ENCODE results near the gene OR9I1. TPM values are rescaled to one million over a fixed set of nuclear protein-coding genes. Genes with fewer than 3 reads are reported as not detected.
A peak's percentile ranks its signal among the peaks of the same experiment; 100 is the strongest.

The OR9I1 gene
- total RNA-seq, 1 experiment from 2014 or later = not detected

DNA sequence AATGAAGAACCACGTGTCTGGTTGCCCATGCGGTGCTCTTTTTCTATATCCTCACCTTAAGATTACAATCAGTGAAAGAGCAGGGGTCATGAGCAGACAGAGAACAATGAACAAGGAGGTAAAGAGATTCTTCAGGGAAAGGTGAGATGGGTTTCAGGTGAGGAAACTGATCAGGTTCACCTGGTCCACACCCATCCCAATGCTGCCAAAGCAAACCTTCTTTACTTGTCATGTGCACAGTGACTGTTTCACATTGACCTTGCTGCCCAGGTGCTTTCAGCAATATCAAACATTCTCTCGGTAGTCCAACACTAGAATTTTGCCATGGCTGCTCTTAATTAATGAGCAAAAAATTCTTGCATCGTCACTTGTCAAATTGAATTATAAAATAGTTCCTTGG lies 39.1 kb upstream of the OR9I1 start:
- Histone ChIP-seq H3K27me3 (replicated peaks; ENCODE audit: control insufficient read depth, insufficient read depth, low read length) (no peaks in the 10 kb centered on the region), H3K4me3 (ENCODE audit: low read depth, low read length) (no peak overlapping the region), H3K36me3 (ENCODE audit: control insufficient read depth, insufficient read depth, low read length) (no peaks in the 10 kb centered on the region), H3K4me1 (peaks cover 38% of the 10 kb centered on the region), H3K9me3 (peaks cover 3% of the 10 kb centered on the region; the same call in 1 of the 2 replicates)
- Mint-ChIP-seq H3K27ac (ENCODE audit: unreplicated experiment) (peak overlapping the region; percentile 79), H3K4me3 (ENCODE audit: unreplicated experiment) (no peak overlapping the region), H3K27me3 (ENCODE audit: insufficient read depth, unreplicated experiment) (no peaks in the 10 kb centered on the region), H3K9me3 (ENCODE audit: unreplicated experiment) (peaks cover 18% of the 10 kb centered on the region), H3K4me1 (ENCODE audit: low read depth, unreplicated experiment) (peaks cover 36% of the 10 kb centered on the region), H3K36me3 (ENCODE audit: insufficient read depth, unreplicated experiment) (no peaks in the 10 kb centered on the region)
- TF ChIP-seq CTCF (IDR thresholded peaks at IDR 0.05; ENCODE audit: insufficient read depth in 1 of 2, low read depth in 1 of 2, low read length in 1 of 2, severe bottlenecking in 1 of 2, unreplicated experiment in 1 of 2) = no peak
- BruUV-seq (replicated peaks) = no TSS peak
- intact Hi-C loops (cut with micrococcal nuclease; ENCODE audit: unreplicated experiment) = no loop called here
- ChIA-PET CTCF (interaction anchor here (0.6 kb wide), 1 partner anchor 30 kb away, joined by 4 read pairs; no protein-coding TSS in a partner anchor), POLR2A (no interaction called here)
- no peak for DNase-seq

DNA sequence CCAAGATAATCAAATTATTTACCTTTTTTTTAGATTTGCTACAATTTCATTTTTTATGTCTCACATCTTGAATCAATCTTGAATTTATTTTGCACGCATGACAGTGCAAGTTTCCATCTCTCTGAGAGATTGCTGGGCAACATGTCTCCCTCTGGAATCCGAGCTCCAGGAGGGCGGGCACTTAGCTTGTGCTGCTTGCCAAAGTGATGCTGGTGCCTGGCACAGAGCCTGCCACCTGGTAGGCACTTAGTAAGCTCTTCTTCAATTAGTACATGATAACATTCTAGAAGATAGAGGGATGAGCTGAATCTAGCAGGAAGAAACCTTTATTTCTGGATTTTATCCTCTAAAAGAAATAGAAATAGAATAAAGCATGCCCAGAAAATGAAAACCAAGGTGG lies 27.5 kb upstream of the OR9I1 start:
- ChIA-PET POLR2A (no interaction called here), CTCF (interaction anchor here (1.2 kb wide), 1 partner anchor 133 kb away, joined by 3 read pairs; no protein-coding TSS in a partner anchor)
- no peak overlapping the region for H3K27ac Mint-ChIP-seq (ENCODE audit: unreplicated experiment)
- Histone ChIP-seq H3K36me3 (ENCODE audit: control insufficient read depth, insufficient read depth, low read length) (no peaks in the 10 kb centered on the region), H3K4me3 (ENCODE audit: low read depth, low read length) (no peak overlapping the region), H3K27me3 (replicated peaks; ENCODE audit: control insufficient read depth, insufficient read depth, low read length) (no peaks in the 10 kb centered on the region), H3K9me3 (no peaks in the 10 kb centered on the region), H3K4me1 (no peaks in the 10 kb centered on the region)
- no peaks in the 10 kb centered on the region for H3K36me3 Mint-ChIP-seq (ENCODE audit: insufficient read depth, unreplicated experiment)
- TF ChIP-seq CTCF (IDR thresholded peaks at IDR 0.05; ENCODE audit: insufficient read depth in 1 of 2, low read depth in 1 of 2, low read length in 1 of 2, severe bottlenecking in 1 of 2, unreplicated experiment in 1 of 2) = no peak
- no TSS peak for BruUV-seq (replicated peaks)
- H3K4me1 Mint-ChIP-seq (ENCODE audit: low read depth, unreplicated experiment) = no peaks in the 10 kb centered on the region
- no peak for DNase-seq
- H3K27me3 Mint-ChIP-seq (ENCODE audit: insufficient read depth, unreplicated experiment) = no peaks in the 10 kb centered on the region
- intact Hi-C loops (cut with micrococcal nuclease; ENCODE audit: unreplicated experiment) = no loop called here
- H3K4me3 Mint-ChIP-seq (ENCODE audit: unreplicated experiment) = no peak overlapping the region
- H3K9me3 Mint-ChIP-seq (ENCODE audit: unreplicated experiment) = peaks cover 11% of the 10 kb centered on the region

GRCh38 chr11:58142761-58143160 lies 17.4 kb upstream of the OR9I1 start:
- POLR2A ChIA-PET = no interaction called here
- H3K36me3 ChIP-seq (ENCODE audit: control insufficient read depth, insufficient read depth, low read length) = no peaks in the 10 kb centered on the region
- CTCF ChIA-PET = no interaction called here
- no peaks in the 10 kb centered on the region for H3K9me3 Mint-ChIP-seq (ENCODE audit: unreplicated experiment)
- no peaks in the 10 kb centered on the region for H3K4me1 Mint-ChIP-seq (ENCODE audit: low read depth, unreplicated experiment)
- no peak for DNase-seq
- BruUV-seq (replicated peaks) = no TSS peak
- H3K4me3 ChIP-seq (ENCODE audit: low read depth, low read length) = no peak overlapping the region
- H3K27ac Mint-ChIP-seq (ENCODE audit: unreplicated experiment) = no peak overlapping the region
- no peak for TF ChIP-seq CTCF (IDR thresholded peaks at IDR 0.05; ENCODE audit: insufficient read depth in 1 of 2, low read depth in 1 of 2, low read length in 1 of 2, severe bottlenecking in 1 of 2, unreplicated experiment in 1 of 2)
- intact Hi-C loops (cut with micrococcal nuclease; ENCODE audit: unreplicated experiment) = no loop called here
- H3K36me3 Mint-ChIP-seq (ENCODE audit: insufficient read depth, unreplicated experiment) = no peaks in the 10 kb centered on the region
- no peaks in the 10 kb centered on the region for H3K27me3 Mint-ChIP-seq (ENCODE audit: insufficient read depth, unreplicated experiment)
- H3K9me3 ChIP-seq = no peaks in the 10 kb centered on the region
- no peak overlapping the region for H3K4me3 Mint-ChIP-seq (ENCODE audit: unreplicated experiment)
- no peaks in the 10 kb centered on the region for H3K27me3 ChIP-seq (replicated peaks; ENCODE audit: control insufficient read depth, insufficient read depth, low read length)
- no peaks in the 10 kb centered on the region for H3K4me1 ChIP-seq
